Measurements from ENCODE around the gene TUBB.

GRCh38 chr6:30683183-30683979 is 36.8 kb upstream of the TUBB start:
- TF ChIP-seq TCF7L2 (IDR thresholded peaks at IDR 0.05; ENCODE audit: low read depth, low read length): no peak
- no peak for TF ChIP-seq POLR2AphosphoS5 (IDR thresholded peaks at IDR 0.05; ENCODE audit: low read depth, low read length)
- TF ChIP-seq, protein P1, sequence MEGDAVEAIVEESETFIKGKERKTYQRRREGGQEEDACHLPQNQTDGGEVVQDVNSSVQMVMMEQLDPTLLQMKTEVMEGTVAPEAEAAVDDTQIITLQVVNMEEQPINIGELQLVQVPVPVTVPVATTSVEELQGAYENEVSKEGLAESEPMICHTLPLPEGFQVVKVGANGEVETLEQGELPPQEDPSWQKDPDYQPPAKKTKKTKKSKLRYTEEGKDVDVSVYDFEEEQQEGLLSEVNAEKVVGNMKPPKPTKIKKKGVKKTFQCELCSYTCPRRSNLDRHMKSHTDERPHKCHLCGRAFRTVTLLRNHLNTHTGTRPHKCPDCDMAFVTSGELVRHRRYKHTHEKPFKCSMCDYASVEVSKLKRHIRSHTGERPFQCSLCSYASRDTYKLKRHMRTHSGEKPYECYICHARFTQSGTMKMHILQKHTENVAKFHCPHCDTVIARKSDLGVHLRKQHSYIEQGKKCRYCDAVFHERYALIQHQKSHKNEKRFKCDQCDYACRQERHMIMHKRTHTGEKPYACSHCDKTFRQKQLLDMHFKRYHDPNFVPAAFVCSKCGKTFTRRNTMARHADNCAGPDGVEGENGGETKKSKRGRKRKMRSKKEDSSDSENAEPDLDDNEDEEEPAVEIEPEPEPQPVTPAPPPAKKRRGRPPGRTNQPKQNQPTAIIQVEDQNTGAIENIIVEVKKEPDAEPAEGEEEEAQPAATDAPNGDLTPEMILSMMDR (IDR thresholded peaks at IDR 0.05): no peak

All from Panc1 (cell line).